ENCODE measurements around the gene DNAH3.

The DNAH3 gene

GRCh38 chr16:20905576-20905975, 245.1 kb downstream of the DNAH3 start:
- TF ChIP-seq CTCF (IDR thresholded peaks at IDR 0.05; ENCODE audit: extremely low read depth, insufficient read depth, missing control alignments) = no peak
- in situ Hi-C loops (cut with MboI; ENCODE audit: low pct_unique_long_range_greater_than_20kb, low sequenced_read_pairs, unreplicated experiment) = no loop called here
- no peak for DNase-seq (ENCODE audit: low spot score)

- no peak for TF ChIP-seq CTCF (IDR thresholded peaks at IDR 0.05; ENCODE audit: extremely low read depth, insufficient read depth, missing control alignments)
- in situ Hi-C loops (cut with MboI; ENCODE audit: low pct_unique_long_range_greater_than_20kb, low sequenced_read_pairs, unreplicated experiment) = no loop called here
- peak; percentile 33 for DNase-seq (ENCODE audit: low spot score)
These were observed 246.1 kb downstream of the DNAH3 start for GRCh38 chr16:20904507-20905081.

GRCh38 chr16:20903899-20904506, 246.6 kb downstream of the DNAH3 start:
- in situ Hi-C loops (cut with MboI; ENCODE audit: low pct_unique_long_range_greater_than_20kb, low sequenced_read_pairs, unreplicated experiment) = no loop called here
- no peak for DNase-seq (ENCODE audit: low spot score)
- TF ChIP-seq CTCF (IDR thresholded peaks at IDR 0.05; ENCODE audit: extremely low read depth, insufficient read depth, missing control alignments) = no peak

GRCh38 chr16:20903116-20903898, 247.3 kb downstream of the DNAH3 start:
- in situ Hi-C loops (cut with MboI; ENCODE audit: low pct_unique_long_range_greater_than_20kb, low sequenced_read_pairs, unreplicated experiment) = no loop called here
- TF ChIP-seq CTCF (IDR thresholded peaks at IDR 0.05; ENCODE audit: extremely low read depth, insufficient read depth, missing control alignments) = no peak
- no peak for DNase-seq (ENCODE audit: low spot score)

GRCh38 chr16:20902426-20902825, 248.2 kb downstream of the DNAH3 start:
- no peak for DNase-seq (ENCODE audit: low spot score)
- no peak for TF ChIP-seq CTCF (IDR thresholded peaks at IDR 0.05; ENCODE audit: extremely low read depth, insufficient read depth, missing control alignments)
- in situ Hi-C loops (cut with MboI; ENCODE audit: low pct_unique_long_range_greater_than_20kb, low sequenced_read_pairs, unreplicated experiment) = no loop called here

- peak; percentile 58 for DNase-seq (ENCODE audit: low spot score)
- no peak for TF ChIP-seq CTCF (IDR thresholded peaks at IDR 0.05; ENCODE audit: extremely low read depth, insufficient read depth, missing control alignments)
These were observed 249.1 kb downstream of the DNAH3 start for GRCh38 chr16:20901436-20902112.

More at GRCh38 chr16:20901436-20902112, 249.1 kb downstream of the DNAH3 start:
- in situ Hi-C loops (cut with MboI; ENCODE audit: low pct_unique_long_range_greater_than_20kb, low sequenced_read_pairs, unreplicated experiment) = no loop called here

Data from GM13977 (cell line).